Endodermal cell (in vitro differentiated cells): ENCODE measurements around the gene TRPM4. TPM values are rescaled to one million over a fixed set of nuclear protein-coding genes. Genes with fewer than 3 reads are reported as not detected.

Source experiments
- DNase-seq: peaks from one replicate; pipeline ENCODE4 v3.0.0-alpha.2; 2017
- H3K27ac ChIP-seq: 2 replicates; pipeline ENCODE4 v1.5.1; 2013; ENCODE audit warnings: mild to moderate bottlenecking, low read depth, low read length, moderate library complexity
- H3K27me3 ChIP-seq: 2 replicates; pipeline ENCODE4 v1.6.1; 2013; ENCODE audit warnings: mild to moderate bottlenecking, low read length, moderate library complexity; ENCODE audit not compliant: insufficient read depth, control insufficient read depth, poor library complexity, severe bottlenecking
- H3K36me3 ChIP-seq: 2 replicates; pipeline ENCODE4 v1.7.0; 2013; ENCODE audit warnings: mild to moderate bottlenecking, low read length, moderate library complexity; ENCODE audit not compliant: control insufficient read depth, insufficient read depth
- H3K4me1 ChIP-seq: one replicate; pipeline ENCODE4 v1.7.0; 2013; ENCODE audit warnings: low read length; ENCODE audit not compliant: control insufficient read depth, insufficient read depth
- H3K4me3 ChIP-seq: 2 replicates; pipeline ENCODE4 v1.5.1; 2013; ENCODE audit warnings: mild to moderate bottlenecking, low read length, moderate library complexity
- H3K9ac ChIP-seq: 2 replicates; pipeline ENCODE4 v1.6.1; 2013; ENCODE audit warnings: mild to moderate bottlenecking, low read length, moderate library complexity; ENCODE audit not compliant: poor library complexity, severe bottlenecking; ENCODE audit errors: extremely low read depth
- H3K9me3 ChIP-seq: 2 replicates; pipeline ENCODE4 v1.6.1; 2013; ENCODE audit warnings: mild to moderate bottlenecking, low read length, moderate library complexity; ENCODE audit not compliant: control insufficient read depth
- H3K27ac Mint-ChIP-seq: 2 replicates; pipeline ENCODE4 v1.8.0; 2020; ENCODE audit warnings: mixed read lengths
- H3K27me3 Mint-ChIP-seq: 2 replicates; pipeline ENCODE4 v1.8.0; 2021; ENCODE audit warnings: mild to moderate bottlenecking, mixed read lengths; ENCODE audit not compliant: insufficient read depth
- H3K36me3 Mint-ChIP-seq: 2 replicates; pipeline ENCODE4 v1.8.0; 2020; ENCODE audit warnings: low read depth, mixed read lengths
- H3K4me1 Mint-ChIP-seq: 2 replicates; pipeline ENCODE4 v1.8.0; 2020; ENCODE audit warnings: mixed read lengths
- H3K4me3 Mint-ChIP-seq: 2 replicates; pipeline ENCODE4 v1.8.0; 2020; ENCODE audit warnings: mild to moderate bottlenecking, moderate library complexity, mixed read lengths
- H3K9me3 Mint-ChIP-seq: 2 replicates; pipeline ENCODE4 v1.8.0; 2020; ENCODE audit warnings: mild to moderate bottlenecking, mixed read lengths
- WGBS, 2 experiments: methylation state at CpG; one replicate each; pipeline versions ENCODE4 v1.1.5 to v1.1.7; 2013; ENCODE audit warnings: missing lambda C conversion rate in 2 of 2, mixed read lengths in 1 of 2; ENCODE audit not compliant: insufficient coverage in 1 of 2, insufficient read length in 1 of 2; 5-methylcytosine and 5-hydroxymethylcytosine counted together
- total RNA-seq, 2 donors: library from RNA; stranded (reverse); fragmentation: NEBNext Ultra II Directional in 1 of 2; extraction: Animal tissue kit (Norgen Biotek cat#: 25700) in 1 of 2; gene quantifications; 2 replicates in 1 of 2; 3 replicates in 1 of 2; pipeline ENCODE4 v1.2.1, GENCODE V29; 2021
- TF ChIP-seq, protein P1 (sequence below): fragments of 200-600 bp; sonication (generic); conservative IDR thresholded peaks from 2 replicates; pipeline ENCODE4 v1.5.0; 2021; ENCODE audit warnings: antibody characterized with exemption, mild to moderate bottlenecking

The TRPM4 gene
- total RNA-seq, 2 donors from 2014 or later = 22.0 to 33.3 TPM

DNA sequence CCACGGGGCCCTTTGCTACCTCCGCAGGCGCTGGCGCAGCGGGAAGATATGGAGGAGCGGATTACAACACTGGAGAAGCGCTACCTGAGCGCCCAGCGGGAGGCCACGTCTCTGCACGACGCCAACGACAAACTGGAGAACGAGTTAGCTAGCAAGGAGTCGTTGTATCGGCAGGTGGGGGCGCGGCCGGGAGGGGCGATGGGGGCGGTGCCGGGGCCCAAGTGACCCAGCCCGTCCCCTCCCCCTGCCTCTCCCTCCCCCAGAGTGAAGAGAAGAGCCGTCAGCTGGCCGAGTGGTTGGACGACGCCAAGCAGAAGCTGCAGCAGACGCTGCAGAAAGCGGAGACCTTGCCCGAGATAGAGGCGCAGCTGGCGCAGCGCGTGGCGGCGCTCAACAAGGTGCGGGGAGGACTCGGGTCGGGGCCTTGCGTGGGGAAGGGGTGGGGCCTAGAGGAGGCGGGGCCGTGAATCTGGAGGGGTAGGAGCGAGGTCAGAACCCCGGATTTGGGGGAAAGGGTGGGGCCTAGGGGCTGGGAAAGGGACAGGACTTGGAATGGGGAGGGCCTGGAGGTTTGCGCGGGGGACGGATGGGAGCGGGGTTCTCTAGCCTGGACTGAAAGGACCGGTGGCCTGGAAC lies 24.5 kb upstream of the TRPM4 start:
- Histone ChIP-seq H3K4me3 (no peak overlapping the region), H3K9me3 (no peaks in the 10 kb centered on the region), H3K4me1 (no peaks in the 10 kb centered on the region), H3K27me3 (no peaks in the 10 kb centered on the region), H3K9ac (no peak overlapping the region), H3K27ac (no peak overlapping the region), H3K36me3 (no peaks in the 10 kb centered on the region)
- Mint-ChIP-seq H3K27me3 (peaks cover 27% of the 10 kb centered on the region), H3K4me1 (peaks cover 3% of the 10 kb centered on the region), H3K36me3 (peaks cover 4% of the 10 kb centered on the region), H3K4me3 (peak overlapping the region; percentile 55), H3K27ac (peak overlapping the region; percentile 84), H3K9me3 (peaks cover 2% of the 10 kb centered on the region)
- TF ChIP-seq, protein P1, sequence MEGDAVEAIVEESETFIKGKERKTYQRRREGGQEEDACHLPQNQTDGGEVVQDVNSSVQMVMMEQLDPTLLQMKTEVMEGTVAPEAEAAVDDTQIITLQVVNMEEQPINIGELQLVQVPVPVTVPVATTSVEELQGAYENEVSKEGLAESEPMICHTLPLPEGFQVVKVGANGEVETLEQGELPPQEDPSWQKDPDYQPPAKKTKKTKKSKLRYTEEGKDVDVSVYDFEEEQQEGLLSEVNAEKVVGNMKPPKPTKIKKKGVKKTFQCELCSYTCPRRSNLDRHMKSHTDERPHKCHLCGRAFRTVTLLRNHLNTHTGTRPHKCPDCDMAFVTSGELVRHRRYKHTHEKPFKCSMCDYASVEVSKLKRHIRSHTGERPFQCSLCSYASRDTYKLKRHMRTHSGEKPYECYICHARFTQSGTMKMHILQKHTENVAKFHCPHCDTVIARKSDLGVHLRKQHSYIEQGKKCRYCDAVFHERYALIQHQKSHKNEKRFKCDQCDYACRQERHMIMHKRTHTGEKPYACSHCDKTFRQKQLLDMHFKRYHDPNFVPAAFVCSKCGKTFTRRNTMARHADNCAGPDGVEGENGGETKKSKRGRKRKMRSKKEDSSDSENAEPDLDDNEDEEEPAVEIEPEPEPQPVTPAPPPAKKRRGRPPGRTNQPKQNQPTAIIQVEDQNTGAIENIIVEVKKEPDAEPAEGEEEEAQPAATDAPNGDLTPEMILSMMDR = no peak
- DNase-seq = peak; percentile 90
- WGBS, 2 experiments = 76 to 90% methylated on average over 27 to 49 of the region's 49 CpGs

DNA sequence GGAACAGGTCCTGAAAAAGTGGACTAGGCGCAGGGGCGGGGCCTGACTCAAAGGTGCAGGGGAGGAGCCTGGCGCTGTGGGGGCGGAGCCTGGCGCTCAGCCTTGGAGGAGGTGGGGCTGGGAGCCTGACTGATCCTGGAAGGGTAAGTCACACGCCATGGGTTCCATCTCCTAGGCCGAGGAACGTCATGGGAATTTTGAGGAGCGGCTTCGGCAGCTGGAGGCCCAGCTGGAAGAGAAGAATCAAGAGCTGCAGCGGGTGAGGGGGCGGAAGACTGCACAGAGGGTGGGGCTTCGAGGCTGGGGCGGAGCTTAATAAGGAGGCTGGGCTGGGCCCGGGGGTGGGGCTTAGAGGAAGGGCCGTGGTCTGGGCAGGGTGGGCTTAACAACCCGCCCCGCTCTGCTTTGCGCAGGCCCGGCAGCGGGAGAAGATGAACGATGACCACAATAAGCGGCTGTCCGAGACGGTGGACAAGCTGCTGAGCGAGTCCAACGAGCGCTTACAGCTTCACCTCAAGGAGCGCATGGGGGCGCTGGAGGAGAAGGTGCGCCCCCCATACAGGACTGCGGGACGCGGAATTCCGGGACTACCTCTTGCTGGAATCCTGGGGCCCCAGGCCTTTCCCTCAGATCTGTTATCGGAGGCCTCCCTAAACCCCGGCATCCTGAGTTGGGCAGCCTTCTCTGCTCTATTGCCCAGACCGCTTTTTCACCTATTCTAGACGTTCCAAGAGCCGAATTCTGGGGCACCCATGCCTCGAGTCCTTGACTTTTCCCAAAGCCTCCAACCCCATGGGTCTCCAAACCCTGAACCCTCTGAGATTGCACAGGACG lies 23.8 kb upstream of the TRPM4 start:
- Mint-ChIP-seq H3K4me3 (peak overlapping the region; percentile 55), H3K36me3 (peaks cover 4% of the 10 kb centered on the region), H3K27me3 (peaks cover 24% of the 10 kb centered on the region), H3K4me1 (peaks cover 3% of the 10 kb centered on the region), H3K27ac (peak overlapping the region; percentile 84), H3K9me3 (peaks cover 2% of the 10 kb centered on the region)
- WGBS, 2 experiments = 93 to 96% methylated on average over 36 to 42 of the region's 42 CpGs
- Histone ChIP-seq H3K27ac (no peak overlapping the region), H3K9ac (no peak overlapping the region), H3K27me3 (no peaks in the 10 kb centered on the region), H3K4me1 (no peaks in the 10 kb centered on the region), H3K9me3 (no peaks in the 10 kb centered on the region), H3K36me3 (no peaks in the 10 kb centered on the region), H3K4me3 (no peak overlapping the region)
- DNase-seq = peak; percentile 95
- TF ChIP-seq, protein P1 = no peak

DNA sequence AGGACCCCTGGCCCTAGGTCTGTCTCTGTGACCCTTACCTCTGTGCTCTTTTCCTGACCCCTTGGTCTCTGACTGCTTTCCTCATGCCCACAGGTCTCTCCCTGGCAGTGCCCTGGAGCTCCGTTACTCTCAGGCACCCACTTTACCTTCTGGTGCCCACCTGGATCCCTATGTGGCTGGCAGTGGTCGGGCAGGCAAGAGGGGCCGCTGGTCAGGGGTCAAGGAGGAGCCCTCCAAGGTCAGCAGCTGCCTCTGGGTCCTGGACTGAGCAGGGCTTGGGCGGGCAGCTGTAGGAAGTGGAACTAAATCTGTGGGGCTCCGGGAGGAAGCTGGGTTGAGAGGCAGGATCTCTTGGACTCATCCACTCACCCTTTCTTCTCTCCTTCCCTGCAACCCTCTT lies 21.9 kb upstream of the TRPM4 start:
- Histone ChIP-seq H3K27ac (no peak overlapping the region), H3K27me3 (no peaks in the 10 kb centered on the region), H3K36me3 (no peaks in the 10 kb centered on the region), H3K9me3 (no peaks in the 10 kb centered on the region), H3K9ac (no peak overlapping the region), H3K4me3 (no peak overlapping the region), H3K4me1 (no peaks in the 10 kb centered on the region)
- Mint-ChIP-seq H3K27ac (no peak overlapping the region), H3K4me3 (no peak overlapping the region), H3K4me1 (peaks cover 3% of the 10 kb centered on the region), H3K27me3 (peaks cover 18% of the 10 kb centered on the region), H3K36me3 (peaks cover 4% of the 10 kb centered on the region), H3K9me3 (peaks cover 2% of the 10 kb centered on the region)
- WGBS, 2 experiments = 97 to 100% methylated on average over 2 to 5 of the region's 5 CpGs
- no peak for DNase-seq
- TF ChIP-seq, protein P1 = no peak
